ENCODE measurements around the gene KIRREL1.

Gene KIRREL1

GRCh38 chr1:157975228-157975950, 18.1 kb upstream of the KIRREL1 start:
- no peak for DNase-seq (ENCODE audit: low spot score)

GRCh38 chr1:157976888-157977287, 16.6 kb upstream of the KIRREL1 start:
- no peak for DNase-seq (ENCODE audit: low spot score)

- peak; percentile 74 for DNase-seq (ENCODE audit: low spot score)
These were observed 14.7 kb upstream of the KIRREL1 start for GRCh38 chr1:157978586-157979403.

- no peak for DNase-seq (ENCODE audit: low spot score)
These were observed 11.3 kb upstream of the KIRREL1 start for GRCh38 chr1:157982136-157982535.

GRCh38 chr1:157983787-157984186, 9.7 kb upstream of the KIRREL1 start:
- DNase-seq (ENCODE audit: low spot score): no peak

- DNase-seq (ENCODE audit: low spot score): no peak
These were observed 9.0 kb upstream of the KIRREL1 start for GRCh38 chr1:157984469-157984868.

- DNase-seq (ENCODE audit: low spot score): no peak
These were observed 8.0 kb upstream of the KIRREL1 start for GRCh38 chr1:157985473-157985872.

GRCh38 chr1:157988002-157988401, 5.4 kb upstream of the KIRREL1 start:
- DNase-seq (ENCODE audit: low spot score): no peak

GRCh38 chr1:157992031-157992832, 1.2 kb upstream of the KIRREL1 start:
- DNase-seq (ENCODE audit: low spot score): peak; percentile 72

GRCh38 chr1:157992833-157993146, 655 bp upstream of the KIRREL1 start:
- DNase-seq (ENCODE audit: low spot score): no peak

GRCh38 chr1:157993918-157994605, 617 bp downstream of the KIRREL1 start:
- no peak for DNase-seq (ENCODE audit: low spot score)

- DNase-seq (ENCODE audit: low spot score): no peak
These were observed 1.5 kb downstream of the KIRREL1 start for GRCh38 chr1:157994704-157995582.

- no peak for DNase-seq (ENCODE audit: low spot score)
These were observed 2.2 kb downstream of the KIRREL1 start for GRCh38 chr1:157995583-157996169.

- no peak for DNase-seq (ENCODE audit: low spot score)
These were observed 3.0 kb downstream of the KIRREL1 start for GRCh38 chr1:157996433-157996832.

- no peak for DNase-seq (ENCODE audit: low spot score)
These were observed 7.1 kb downstream of the KIRREL1 start for GRCh38 chr1:158000507-158000906.

GRCh38 chr1:158002022-158002630, 8.7 kb downstream of the KIRREL1 start:
- no peak for DNase-seq (ENCODE audit: low spot score)

GRCh38 chr1:158002631-158003405, 9.4 kb downstream of the KIRREL1 start:
- peak; percentile 81 for DNase-seq (ENCODE audit: low spot score)

- DNase-seq (ENCODE audit: low spot score): no peak
These were observed 10.0 kb downstream of the KIRREL1 start for GRCh38 chr1:158003406-158003800.

GRCh38 chr1:158005224-158005623, 11.8 kb downstream of the KIRREL1 start:
- no peak for DNase-seq (ENCODE audit: low spot score)

GRCh38 chr1:158007180-158007579, 13.7 kb downstream of the KIRREL1 start:
- DNase-seq (ENCODE audit: low spot score): no peak
